Fibroblast of skin of scalp (primary cell): Measurements from ENCODE around the gene AFP.

ENCODE experiments used
- DNase-seq: peaks from one replicate; pipeline ENCODE4 v3.0.0-alpha.2; 2013

AFP gene

DNA sequence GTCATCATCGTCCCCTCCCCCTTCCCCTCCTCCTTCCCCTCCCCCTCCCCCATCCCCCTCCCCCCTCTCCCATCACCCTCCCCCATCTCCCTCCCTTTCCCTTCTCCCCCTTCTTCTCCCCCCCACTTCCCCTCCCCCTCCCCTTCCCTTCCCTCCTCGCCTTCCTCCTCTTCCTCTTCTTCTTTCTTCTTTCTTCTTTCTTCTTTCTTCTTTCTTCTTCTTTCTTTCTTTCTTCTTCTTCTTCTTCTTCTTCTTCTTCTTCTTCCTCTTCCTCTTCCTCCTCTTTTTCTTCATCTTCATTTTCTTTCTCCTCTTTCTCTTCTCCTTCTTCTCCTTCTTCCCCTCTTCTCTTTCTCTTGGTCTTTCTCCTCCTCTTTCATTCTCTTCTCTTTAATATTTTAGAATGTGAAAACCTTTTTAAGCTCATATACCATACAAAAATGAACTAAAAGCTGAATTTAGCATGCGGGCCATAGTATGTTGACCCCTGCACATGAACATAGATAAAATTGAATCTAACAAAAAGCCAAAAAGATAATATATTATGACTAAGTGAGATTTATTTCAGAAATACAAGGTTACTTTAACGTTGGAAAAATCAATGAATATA, 25.0 kb downstream of the AFP start:
- no peak for DNase-seq

DNA sequence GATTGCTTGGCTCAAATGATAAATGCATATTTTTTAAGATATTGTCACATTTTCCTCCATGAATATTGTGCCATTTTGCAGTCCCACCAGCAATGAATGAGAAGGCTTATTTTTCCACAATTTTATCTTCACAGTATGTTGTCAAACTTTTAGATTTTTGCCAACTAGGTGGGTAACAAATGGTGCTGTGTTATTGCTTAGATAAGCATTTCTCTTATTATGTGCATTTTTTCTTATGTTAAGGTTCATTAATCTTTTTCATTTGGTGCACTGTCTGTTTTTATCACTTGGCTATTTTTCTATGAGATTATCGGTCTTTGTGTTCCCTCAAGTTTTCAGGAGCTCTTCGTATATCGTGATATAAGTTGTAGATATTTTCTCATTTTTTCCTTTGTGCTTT, 32.1 kb downstream of the AFP start:
- no peak for DNase-seq

DNA sequence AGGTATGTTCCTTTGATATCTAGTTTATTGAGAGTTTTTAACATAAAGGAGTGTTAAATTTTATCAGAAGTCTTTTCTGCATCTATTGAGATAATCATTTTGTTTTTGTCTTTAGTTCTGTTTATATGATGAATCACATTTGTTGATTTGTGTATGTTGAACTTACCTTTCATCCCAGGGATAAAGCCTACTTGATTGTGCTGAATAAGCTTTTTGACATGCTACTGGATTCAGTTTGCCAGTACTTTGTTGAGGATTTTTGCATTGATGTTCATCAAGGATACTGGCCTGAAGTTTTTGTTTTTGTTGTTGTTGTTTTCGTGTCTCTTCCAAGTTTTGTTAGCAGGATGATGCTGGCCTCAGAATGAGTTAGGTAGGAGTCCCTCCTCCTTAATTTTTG, 34.7 kb downstream of the AFP start:
- DNase-seq, result no peak

DNA sequence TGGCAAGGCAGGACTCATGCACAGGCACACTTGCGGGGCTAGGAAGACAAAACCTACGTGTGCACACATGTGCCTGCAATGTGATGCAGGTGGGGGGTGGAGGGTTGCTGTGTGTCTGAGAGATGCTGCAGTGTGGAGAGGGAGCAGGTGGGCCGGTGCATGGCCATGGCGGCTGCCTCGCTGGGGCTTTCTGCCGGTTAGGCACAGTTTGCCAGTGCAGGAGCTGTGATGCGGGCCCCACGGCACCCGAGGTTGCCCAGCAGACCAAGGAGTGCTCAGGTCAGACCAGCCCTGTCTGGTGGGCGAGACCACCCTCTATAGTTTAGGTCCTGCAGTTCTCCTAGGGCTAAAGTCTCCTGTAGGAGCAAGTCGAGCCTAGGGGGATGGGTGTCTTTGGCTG, 41.2 kb downstream of the AFP start:
- no peak for DNase-seq

DNA sequence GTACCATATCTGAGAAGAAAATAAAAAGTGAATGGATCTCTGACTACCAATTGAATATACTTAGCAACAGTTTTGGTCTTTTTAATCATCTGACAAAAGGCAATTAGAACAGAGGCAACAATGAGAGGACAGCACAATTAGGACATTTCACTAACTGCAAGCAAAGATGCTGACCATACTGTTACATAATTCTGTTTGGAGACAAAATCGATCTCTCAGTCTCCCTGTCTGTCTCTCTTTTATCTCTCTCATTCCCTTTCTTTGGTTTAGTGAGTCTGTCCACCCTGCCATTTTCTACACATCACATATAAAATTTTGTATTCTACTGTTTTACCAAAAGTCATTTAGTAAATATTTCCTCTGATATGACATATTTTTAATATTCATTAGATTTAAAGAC, 43.3 kb downstream of the AFP start:
- no peak for DNase-seq

DNA sequence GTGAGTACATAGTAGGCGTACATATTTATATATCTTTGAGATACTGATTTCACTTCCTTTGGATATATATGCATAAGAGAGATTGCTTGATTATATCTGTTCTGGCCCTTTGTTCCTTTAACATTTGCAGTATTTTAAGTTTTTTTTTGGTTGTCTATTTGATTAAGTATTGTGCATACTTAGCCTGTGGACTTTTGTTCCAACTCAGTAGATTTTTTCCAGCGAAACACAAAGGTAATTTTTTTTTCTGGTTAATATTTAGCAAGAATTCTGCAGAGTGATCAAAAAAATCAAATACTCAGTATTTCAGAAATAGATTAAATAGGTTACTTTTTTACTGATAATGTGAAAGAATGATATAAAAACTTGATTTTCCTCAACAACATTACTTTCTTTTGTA, 45.3 kb downstream of the AFP start, which contains the start of gene AFM:
Gene AFM, plus strand, starts transcription at position 388 of the 400 bp plus-strand sequence. CDS start 31 bp downstream, outside the sequence.
- no peak for DNase-seq

DNA sequence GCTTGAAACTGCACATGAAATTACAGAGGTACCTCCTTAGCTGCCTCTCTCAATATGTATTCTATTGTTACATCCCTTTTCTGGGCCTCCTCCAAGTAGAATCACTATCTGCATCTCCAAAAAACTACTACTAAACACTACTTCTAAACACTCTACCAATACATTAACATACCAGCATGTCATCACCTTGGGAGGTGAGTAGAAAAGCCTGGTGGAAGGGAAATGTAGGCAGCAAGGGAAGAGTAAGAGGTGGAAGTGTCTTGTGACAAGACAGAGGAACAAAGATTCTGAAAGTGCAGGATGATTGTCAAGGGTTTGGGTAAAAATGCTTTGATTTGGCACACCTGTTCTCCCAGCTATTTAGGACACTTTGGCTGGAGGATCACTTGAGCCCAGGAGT, 49.1 kb downstream of the AFP start:
- DNase-seq, result no peak

DNA sequence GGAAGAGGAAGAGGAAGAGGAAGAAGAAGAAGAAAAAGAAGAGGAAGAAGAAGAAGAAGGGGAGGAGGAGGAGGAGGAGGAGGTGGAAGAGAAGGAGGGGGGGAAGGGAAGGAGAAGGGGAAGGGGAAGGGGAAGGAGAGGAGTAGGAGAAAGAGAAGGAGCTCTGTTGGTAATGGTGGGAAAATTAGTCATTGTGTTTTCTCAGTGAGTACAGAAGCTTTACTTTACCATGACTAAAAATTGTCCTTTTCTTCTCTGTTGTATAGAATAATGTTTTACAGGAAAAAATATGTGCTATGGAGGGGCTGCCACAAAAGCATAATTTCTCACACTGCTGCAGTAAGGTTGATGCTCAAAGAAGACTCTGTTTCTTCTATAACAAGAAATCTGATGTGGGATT, 49.6 kb downstream of the AFP start:
- no peak for DNase-seq

DNA sequence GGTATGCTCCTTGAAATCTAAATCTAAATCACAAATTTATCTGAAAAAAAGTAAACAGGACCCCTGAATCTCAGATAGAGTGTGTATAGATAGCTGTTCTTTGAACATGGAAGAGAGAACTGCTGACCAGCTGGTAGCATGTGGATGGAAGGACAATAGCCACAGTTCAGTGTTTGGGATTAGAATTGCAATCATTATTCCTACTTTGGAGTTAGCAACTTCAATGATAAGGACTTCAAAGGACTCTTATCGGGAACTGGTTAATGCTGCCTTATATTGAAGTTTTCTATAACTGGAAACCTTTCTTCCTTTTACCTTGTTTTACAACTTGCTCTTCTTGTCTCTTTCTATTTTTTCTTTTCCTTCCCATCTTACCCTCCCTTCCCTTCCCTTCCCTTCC, 50.5 kb downstream of the AFP start:
- DNase-seq, result no peak

DNA sequence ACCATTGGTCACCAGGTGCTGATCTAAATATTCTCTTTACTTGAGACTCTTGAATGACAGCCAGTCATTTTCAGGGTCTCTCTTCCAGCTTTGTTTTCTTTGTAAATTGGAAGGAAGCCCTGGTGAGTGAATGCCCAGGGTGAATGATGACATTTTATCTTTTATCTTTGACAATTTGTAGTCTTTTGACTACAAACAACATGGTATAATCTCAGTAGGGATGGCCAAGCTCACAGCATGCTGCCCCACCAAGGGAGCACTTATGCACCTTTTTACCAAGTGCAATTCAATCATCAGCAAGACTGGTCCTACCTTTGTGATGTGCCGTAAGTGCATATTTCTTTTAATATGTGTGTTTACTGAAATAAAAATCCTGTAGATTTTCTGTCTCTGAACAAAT, 51.2 kb downstream of the AFP start:
- no peak for DNase-seq

DNA sequence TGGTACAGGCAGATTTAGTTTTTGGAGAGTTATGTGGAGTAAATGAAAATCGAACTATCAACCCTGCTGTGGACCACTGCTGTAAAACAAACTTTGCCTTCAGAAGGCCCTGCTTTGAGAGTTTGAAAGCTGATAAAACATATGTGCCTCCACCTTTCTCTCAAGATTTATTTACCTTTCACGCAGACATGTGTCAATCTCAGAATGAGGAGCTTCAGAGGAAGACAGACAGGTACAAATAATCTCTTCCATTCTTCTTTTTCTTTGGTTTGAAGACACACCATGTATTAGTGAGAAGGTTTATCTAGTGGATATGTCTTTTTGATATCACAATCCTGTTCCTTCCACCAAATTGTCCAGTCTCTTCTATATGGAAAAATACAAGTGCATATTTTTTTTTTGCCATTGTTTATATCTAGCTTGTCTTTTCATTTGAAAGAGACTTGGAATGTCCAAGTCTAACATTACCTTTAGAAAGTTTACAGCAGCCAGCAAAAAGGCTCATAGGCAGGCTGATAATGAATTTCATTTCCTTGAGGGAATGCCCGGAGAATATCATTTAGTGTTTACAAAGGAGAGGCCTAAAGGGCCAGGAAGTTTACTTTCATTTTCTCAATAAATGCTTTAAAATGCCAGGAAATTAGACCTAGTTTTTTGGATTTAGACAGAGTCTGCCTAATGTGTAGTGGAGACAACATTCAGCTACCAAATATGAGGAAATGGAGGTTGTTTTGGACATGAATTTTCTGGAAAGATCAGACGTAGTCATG, 64.2 kb downstream of the AFP start:
- no peak for DNase-seq

DNA sequence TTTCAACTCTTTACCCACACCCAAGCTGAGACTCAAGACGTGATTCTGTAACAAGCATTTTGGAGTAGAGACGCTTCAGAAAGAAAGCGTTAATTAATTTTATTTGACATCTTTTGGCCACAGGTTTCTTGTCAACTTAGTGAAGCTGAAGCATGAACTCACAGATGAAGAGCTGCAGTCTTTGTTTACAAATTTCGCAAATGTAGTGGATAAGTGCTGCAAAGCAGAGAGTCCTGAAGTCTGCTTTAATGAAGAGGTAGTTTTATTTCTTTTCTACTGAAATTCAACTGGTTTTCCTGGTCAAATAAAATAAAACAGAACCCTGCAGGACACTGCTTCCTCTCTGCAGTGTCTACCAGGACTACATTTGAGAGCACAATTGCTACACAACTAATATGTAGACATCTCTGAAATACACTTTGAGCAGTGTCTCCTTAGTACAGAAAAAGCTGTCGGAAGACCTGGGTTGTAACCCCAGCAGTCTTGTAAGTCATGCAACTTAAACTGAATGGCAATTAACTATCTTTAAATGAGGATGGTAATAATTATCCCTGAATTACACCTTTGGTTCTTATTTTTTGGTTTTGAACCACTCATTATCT, 65.7 kb downstream of the AFP start:
- DNase-seq, result no peak

DNA sequence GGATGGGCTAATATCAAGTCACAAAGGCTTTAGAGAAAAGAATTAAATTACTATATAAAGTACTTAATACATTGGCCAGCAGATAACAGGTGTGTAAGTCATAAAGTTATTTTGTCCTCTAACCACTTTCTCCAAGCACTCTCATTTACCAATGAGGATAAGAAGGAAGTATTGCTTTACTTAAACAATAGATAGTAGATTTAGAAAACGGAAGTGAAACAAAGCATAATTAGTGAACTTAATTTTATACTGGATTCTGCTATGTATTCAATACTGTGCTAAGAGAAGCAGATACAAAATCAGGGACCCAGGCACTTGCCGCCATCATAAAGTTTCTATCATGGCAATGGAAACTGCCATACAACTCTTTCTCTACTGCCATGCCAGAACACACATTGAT, 69.5 kb downstream of the AFP start:
- DNase-seq, result no peak
